AG09309 (cell line): ENCODE measurements around the gene ENTPD7.

Experiments
- DNase-seq: peaks from one replicate; pipeline ENCODE4 v3.0.0-alpha.2; 2010; ENCODE audit warnings: low read depth
- H3K4me3 ChIP-seq: 2 replicates; pipeline ENCODE4 v1.5.1; 2011; ENCODE audit warnings: mild to moderate bottlenecking, low read depth, low read length, moderate library complexity; ENCODE audit not compliant: control insufficient read depth
- TF ChIP-seq, protein P1 (sequence below): IDR thresholded peaks from 2 replicates; pipeline ENCODE4 v1.5.1; 2011; ENCODE audit warnings: mild to moderate bottlenecking, low read depth, low read length, inconsistent platforms; ENCODE audit not compliant: insufficient read depth, control insufficient read depth; ENCODE audit errors: missing control alignments

The ENTPD7 gene

DNA sequence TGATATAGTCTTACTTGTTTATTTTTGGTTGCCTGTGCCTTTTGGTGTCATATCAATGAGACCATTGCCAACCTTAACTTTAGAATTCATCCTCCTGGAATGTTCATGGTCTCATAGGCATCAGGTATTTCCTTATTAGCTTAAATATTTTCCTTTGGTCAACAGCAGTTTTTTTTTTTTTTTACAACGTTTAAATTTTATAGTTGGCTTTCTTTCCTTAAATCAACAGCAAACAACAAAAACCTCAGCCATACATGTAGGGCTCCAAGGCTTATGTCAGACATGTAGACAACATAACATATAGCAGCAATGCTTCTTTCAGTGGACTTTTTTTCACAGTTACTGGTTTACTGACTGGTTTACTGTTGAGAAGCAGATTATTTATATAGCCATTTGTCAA is 22.7 kb downstream of the ENTPD7 start:
- TF ChIP-seq, protein P1, sequence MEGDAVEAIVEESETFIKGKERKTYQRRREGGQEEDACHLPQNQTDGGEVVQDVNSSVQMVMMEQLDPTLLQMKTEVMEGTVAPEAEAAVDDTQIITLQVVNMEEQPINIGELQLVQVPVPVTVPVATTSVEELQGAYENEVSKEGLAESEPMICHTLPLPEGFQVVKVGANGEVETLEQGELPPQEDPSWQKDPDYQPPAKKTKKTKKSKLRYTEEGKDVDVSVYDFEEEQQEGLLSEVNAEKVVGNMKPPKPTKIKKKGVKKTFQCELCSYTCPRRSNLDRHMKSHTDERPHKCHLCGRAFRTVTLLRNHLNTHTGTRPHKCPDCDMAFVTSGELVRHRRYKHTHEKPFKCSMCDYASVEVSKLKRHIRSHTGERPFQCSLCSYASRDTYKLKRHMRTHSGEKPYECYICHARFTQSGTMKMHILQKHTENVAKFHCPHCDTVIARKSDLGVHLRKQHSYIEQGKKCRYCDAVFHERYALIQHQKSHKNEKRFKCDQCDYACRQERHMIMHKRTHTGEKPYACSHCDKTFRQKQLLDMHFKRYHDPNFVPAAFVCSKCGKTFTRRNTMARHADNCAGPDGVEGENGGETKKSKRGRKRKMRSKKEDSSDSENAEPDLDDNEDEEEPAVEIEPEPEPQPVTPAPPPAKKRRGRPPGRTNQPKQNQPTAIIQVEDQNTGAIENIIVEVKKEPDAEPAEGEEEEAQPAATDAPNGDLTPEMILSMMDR: no peak

DNA sequence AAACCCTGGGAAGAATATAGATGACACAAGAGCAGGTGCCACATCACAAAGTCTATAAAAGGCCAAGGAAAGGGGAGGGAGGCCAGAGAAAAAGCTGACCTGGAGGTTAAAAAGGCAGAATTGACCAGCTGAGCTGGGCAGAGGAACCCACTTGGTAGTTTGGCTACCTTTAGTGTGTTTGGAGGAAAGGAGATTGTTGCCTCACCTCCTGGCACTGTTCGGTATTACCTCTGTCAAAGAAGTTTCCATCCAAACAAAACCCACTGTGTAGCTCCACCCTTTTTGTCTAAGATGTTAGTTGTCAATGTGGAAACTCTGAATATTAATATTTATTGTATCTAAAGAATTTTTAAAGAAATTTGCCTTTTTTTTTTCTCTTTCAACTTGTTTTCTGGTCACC is 23.4 kb downstream of the ENTPD7 start:
- no peak for DNase-seq
- TF ChIP-seq, protein P1: peak; percentile 14
- no peak overlapping the region for H3K4me3 ChIP-seq

More for the DNA sequence above, 22.7 kb downstream of the ENTPD7 start:
- DNase-seq: no peak
- H3K4me3 ChIP-seq: no peak overlapping the region

DNA sequence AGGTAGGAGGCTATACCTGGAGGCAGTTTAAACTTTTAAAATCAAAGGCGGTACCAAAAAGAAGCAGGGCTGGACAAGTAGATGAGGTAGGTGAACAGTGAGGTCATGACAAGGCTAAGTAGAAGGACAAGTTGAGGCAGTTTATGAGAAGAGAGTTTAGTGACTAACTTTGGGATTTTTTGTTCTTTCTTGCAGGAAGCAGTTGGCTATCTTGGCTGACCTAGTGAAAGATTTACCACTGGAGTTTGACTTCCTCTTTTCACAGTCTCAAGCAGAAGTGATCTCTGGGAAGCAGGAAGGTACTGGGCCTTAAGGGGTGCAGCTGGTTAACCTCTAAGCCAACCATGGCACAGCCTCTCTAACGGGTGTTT is 26.3 kb downstream of the ENTPD7 start:
- H3K4me3 ChIP-seq: no peak overlapping the region
- DNase-seq: no peak
- TF ChIP-seq, protein P1: no peak

DNA sequence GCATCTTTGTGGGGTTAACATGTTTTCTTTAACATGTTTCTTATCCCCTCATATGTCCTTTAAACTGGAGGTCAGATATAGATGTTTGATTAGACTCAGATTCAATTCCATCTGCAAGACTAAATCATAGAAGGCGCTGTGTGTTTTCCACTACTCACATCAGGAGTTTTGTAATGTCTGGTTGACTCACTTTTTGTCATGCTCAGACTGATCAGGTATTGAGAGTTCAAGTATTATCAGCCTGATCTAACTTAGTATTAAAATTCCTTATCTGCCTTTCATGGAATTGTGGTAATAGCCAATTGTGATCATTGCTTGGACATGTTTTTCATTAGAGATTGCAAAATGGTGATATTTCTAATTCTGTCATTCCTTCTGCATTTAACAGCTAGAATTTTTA is 30.2 kb downstream of the ENTPD7 start:
- TF ChIP-seq, protein P1: no peak
- no peak overlapping the region for H3K4me3 ChIP-seq
- DNase-seq: no peak

DNA sequence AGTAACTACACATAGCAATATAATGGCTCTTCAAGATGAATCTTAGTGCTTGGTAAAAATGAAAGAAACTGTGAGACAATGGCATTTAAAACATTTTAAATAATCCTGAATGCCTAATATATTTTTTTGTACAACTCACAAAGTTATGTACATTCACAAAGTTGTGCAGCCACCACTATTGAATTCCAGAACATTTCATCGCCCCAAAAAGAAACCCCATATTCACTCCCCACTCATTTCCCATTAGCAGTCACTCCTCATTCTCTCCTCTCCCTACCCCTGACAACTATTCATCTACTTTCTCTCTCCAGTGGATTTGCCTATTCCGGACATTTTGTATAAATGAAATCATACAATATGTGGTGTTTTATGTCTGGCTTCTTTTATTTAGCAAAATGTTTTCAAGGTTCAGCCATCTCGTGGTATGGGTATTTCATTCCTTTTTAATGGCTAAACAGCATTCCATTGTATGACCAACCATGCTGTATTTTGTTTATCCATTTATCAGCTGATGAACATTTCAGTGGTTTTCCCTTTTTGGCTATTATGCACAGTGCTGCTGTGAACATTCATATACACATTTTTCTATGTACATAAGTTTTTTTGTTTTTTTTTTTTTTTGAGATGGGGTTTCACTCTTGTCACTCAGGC is 34.7 kb downstream of the ENTPD7 start:
- no peak for DNase-seq
- H3K4me3 ChIP-seq: no peak overlapping the region
- TF ChIP-seq, protein P1: no peak

DNA sequence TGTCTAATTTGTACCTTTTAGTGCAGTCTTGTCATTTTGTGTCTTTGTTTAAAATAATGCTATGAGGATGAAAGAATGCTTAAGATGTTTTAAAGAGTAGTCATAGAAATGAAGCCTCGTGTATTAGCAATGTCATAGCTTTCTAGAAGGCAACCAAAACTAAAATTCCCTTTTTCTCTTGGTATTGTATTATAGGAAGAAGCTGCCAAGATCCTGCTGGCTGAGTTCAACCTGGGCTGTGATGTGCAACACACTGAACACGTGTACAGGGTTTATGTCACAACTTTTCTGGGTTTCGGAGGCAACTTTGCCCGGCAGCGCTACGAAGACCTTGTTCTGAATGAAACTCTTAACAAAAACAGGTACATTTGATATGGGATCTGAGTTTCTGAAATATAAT is 36.5 kb downstream of the ENTPD7 start:
- DNase-seq: no peak
- TF ChIP-seq, protein P1: no peak
- H3K4me3 ChIP-seq: no peak overlapping the region
